ENCODE results near the gene TRPM3. TPM values are rescaled to one million over a fixed set of nuclear protein-coding genes. Genes with fewer than 3 reads are reported as not detected.

The TRPM3 gene
- total and polyA plus RNA-seq, 2 donors (not counting 1 experiment from before 2014, with no cell fraction given): not detected

DNA sequence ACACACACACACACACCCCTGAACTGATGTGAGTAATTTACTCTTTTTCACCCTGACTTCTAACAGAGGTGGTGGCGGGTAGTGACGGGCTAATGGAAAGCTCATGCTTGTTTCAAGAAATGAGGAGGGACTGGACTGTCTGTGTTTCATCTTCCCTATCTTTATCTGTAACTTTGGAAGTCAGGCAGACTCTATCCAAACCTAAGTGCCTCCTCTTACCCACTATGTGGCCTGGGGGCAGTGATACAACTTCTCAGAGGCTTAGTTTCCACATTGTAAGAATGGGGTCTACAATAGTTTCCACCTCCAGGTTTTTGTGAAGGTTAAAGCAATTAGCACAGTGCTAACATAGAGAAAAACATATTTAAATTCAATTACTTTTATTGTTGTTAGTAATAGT is 5.9 kb upstream of the TRPM3 start:
- Mint-ChIP-seq H3K4me1 (no peaks in the 10 kb centered on the region), H3K4me3 (no peak overlapping the region), H3K27me3 (peaks cover 6% of the 10 kb centered on the region), H3K27ac (no peak overlapping the region), H3K9me3 (ENCODE audit: insufficient read depth) (no peaks in the 10 kb centered on the region)
- Histone ChIP-seq H3K27me3 (replicated peaks in 1 of 4; ENCODE audit: control extremely low read depth in 1 of 4, control insufficient read depth in 3 of 4, insufficient read depth in 4 of 4, low read length in 3 of 4) (no peaks in the 10 kb centered on the region), H3K4me3 (ENCODE audit: control extremely low read depth in 1 of 5, extremely low read depth in 1 of 5, insufficient read depth in 1 of 5, low read depth in 2 of 5, low read length in 4 of 5) (no peak overlapping the region), H3K9ac (ENCODE audit: low read length) (no peak overlapping the region), H3K9me3 (ENCODE audit: control extremely low read depth in 1 of 3, control insufficient read depth in 2 of 3, insufficient read depth in 1 of 3, low read length in 2 of 3) (no peaks in the 10 kb centered on the region), H3K4me1 (ENCODE audit: control insufficient read depth in 2 of 2, insufficient read depth in 2 of 2, low read length in 2 of 2) (no peaks in the 10 kb centered on the region), H3K27ac (ENCODE audit: low read length in 2 of 2) (no peak overlapping the region), H3K4me2 (replicated peaks; ENCODE audit: low read depth, low read length, poor library complexity, severe bottlenecking) (no peak overlapping the region), H2AFZ (ENCODE audit: insufficient read depth, low read depth, low read length, poor library complexity, severe bottlenecking) (no peak overlapping the region), H3K79me2 (ENCODE audit: control insufficient read depth, insufficient read depth, low read length) (no peaks in the 10 kb centered on the region), H3K36me3 (replicated peaks in 1 of 2; ENCODE audit: control extremely low read depth in 1 of 2, control insufficient read depth in 1 of 2, extremely low read depth in 1 of 2, insufficient read depth in 2 of 2, low read length in 1 of 2) (no peaks in the 10 kb centered on the region), H4K20me1 (ENCODE audit: control insufficient read depth, insufficient read depth, low read length, poor library complexity, severe bottlenecking) (no peaks in the 10 kb centered on the region)
- WGBS (ENCODE audit: insufficient coverage): no CpG with 5 or more reads among the region's 2 CpGs
- CTCF ChIA-PET: no interaction called here
- no peak for DNase-seq
- intact Hi-C loops (cut with micrococcal nuclease): no loop called here
- POLR2A ChIA-PET: no interaction called here
- TF ChIP-seq, protein P1, sequence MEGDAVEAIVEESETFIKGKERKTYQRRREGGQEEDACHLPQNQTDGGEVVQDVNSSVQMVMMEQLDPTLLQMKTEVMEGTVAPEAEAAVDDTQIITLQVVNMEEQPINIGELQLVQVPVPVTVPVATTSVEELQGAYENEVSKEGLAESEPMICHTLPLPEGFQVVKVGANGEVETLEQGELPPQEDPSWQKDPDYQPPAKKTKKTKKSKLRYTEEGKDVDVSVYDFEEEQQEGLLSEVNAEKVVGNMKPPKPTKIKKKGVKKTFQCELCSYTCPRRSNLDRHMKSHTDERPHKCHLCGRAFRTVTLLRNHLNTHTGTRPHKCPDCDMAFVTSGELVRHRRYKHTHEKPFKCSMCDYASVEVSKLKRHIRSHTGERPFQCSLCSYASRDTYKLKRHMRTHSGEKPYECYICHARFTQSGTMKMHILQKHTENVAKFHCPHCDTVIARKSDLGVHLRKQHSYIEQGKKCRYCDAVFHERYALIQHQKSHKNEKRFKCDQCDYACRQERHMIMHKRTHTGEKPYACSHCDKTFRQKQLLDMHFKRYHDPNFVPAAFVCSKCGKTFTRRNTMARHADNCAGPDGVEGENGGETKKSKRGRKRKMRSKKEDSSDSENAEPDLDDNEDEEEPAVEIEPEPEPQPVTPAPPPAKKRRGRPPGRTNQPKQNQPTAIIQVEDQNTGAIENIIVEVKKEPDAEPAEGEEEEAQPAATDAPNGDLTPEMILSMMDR (IDR thresholded peaks at IDR 0.05): no peak
- ATAC-seq (ENCODE audit: low read depth): no peak

DNA sequence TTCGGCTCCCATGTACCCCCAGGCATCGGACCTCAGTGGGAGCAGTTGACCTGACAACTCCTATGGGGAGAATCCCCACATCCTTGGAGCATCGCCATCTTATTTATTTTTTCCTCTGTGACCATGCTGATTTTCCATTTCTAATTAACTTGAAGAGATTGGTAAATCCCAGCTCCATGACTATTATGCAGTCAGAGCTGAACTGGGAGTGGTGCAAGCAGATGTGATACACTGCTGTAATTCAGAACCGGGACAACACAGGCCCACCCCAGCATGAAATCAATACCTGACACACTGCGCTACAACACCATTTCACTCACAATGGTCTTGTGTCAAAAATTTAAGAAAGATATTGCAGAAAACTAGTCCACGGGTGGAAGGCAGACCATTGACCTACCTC is 1.0 kb upstream of the TRPM3 start:
- Mint-ChIP-seq H3K27me3 (peaks cover 14% of the 10 kb centered on the region), H3K4me1 (no peaks in the 10 kb centered on the region), H3K27ac (no peak overlapping the region), H3K9me3 (ENCODE audit: insufficient read depth) (no peaks in the 10 kb centered on the region), H3K4me3 (no peak overlapping the region)
- ChIA-PET POLR2A (no interaction called here), CTCF (no interaction called here)
- DNase-seq: no peak
- Histone ChIP-seq H3K4me2 (replicated peaks; ENCODE audit: low read depth, low read length, poor library complexity, severe bottlenecking) (no peak overlapping the region), H3K4me1 (ENCODE audit: control insufficient read depth in 2 of 2, insufficient read depth in 2 of 2, low read length in 2 of 2) (no peaks in the 10 kb centered on the region), H4K20me1 (ENCODE audit: control insufficient read depth, insufficient read depth, low read length, poor library complexity, severe bottlenecking) (no peaks in the 10 kb centered on the region), H2AFZ (ENCODE audit: insufficient read depth, low read depth, low read length, poor library complexity, severe bottlenecking) (no peak overlapping the region), H3K4me3 (ENCODE audit: control extremely low read depth in 1 of 5, extremely low read depth in 1 of 5, insufficient read depth in 1 of 5, low read depth in 2 of 5, low read length in 4 of 5) (no peak overlapping the region), H3K9me3 (ENCODE audit: control extremely low read depth in 1 of 3, control insufficient read depth in 2 of 3, insufficient read depth in 1 of 3, low read length in 2 of 3) (peaks cover 0 to 3% (median 0%) of the 10 kb centered on the region in 3 donors), H3K36me3 (replicated peaks in 1 of 2; ENCODE audit: control extremely low read depth in 1 of 2, control insufficient read depth in 1 of 2, extremely low read depth in 1 of 2, insufficient read depth in 2 of 2, low read length in 1 of 2) (no peaks in the 10 kb centered on the region), H3K27me3 (replicated peaks in 1 of 4; ENCODE audit: control extremely low read depth in 1 of 4, control insufficient read depth in 3 of 4, insufficient read depth in 4 of 4, low read length in 3 of 4) (peaks cover 0 to 3% (median 0%) of the 10 kb centered on the region in 4 experiments), H3K9ac (ENCODE audit: low read length) (no peak overlapping the region), H3K79me2 (ENCODE audit: control insufficient read depth, insufficient read depth, low read length) (no peaks in the 10 kb centered on the region), H3K27ac (ENCODE audit: low read length in 2 of 2) (no peak overlapping the region)
- 97% methylated on average over 5 of the region's 6 CpGs for WGBS (ENCODE audit: insufficient coverage)
- ATAC-seq (ENCODE audit: low read depth): no peak
- intact Hi-C loops (cut with micrococcal nuclease): no loop called here
- TF ChIP-seq EZH2 (IDR thresholded peaks at IDR 0.05; ENCODE audit: borderline replicate concordance, insufficient read depth, low read depth, low read length, poor library complexity, severe bottlenecking): no peak
- TF ChIP-seq, protein P1 (IDR thresholded peaks at IDR 0.05): no peak
